Measurements from ENCODE around the gene RGS14.

DNA sequence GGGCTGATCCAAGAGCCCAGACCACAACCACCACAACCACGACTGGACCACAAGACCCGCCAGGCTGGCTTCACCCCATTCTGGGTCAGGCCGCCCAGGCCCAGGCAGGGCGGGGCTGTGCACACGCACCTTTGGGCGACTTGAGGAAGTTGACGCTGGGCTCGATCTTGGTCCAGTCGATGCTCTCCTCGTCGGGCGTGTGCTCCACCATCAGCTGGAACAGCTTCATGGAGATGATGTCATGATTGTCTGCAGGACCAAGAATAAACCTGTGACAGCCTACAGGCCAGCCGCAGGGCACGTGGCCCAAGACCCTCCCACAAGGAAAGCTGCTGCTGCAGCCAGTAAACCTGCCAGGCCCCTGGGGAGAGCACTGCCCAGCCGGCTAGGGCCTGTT is 23.6 kb upstream of the RGS14 start:
- TF ChIP-seq, protein P1, sequence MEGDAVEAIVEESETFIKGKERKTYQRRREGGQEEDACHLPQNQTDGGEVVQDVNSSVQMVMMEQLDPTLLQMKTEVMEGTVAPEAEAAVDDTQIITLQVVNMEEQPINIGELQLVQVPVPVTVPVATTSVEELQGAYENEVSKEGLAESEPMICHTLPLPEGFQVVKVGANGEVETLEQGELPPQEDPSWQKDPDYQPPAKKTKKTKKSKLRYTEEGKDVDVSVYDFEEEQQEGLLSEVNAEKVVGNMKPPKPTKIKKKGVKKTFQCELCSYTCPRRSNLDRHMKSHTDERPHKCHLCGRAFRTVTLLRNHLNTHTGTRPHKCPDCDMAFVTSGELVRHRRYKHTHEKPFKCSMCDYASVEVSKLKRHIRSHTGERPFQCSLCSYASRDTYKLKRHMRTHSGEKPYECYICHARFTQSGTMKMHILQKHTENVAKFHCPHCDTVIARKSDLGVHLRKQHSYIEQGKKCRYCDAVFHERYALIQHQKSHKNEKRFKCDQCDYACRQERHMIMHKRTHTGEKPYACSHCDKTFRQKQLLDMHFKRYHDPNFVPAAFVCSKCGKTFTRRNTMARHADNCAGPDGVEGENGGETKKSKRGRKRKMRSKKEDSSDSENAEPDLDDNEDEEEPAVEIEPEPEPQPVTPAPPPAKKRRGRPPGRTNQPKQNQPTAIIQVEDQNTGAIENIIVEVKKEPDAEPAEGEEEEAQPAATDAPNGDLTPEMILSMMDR (IDR thresholded peaks at IDR 0.05), result no peak
- TF ChIP-seq POLR2A (IDR thresholded peaks at IDR 0.05), result no peak
